Karpas-422 (cell line): ENCODE data around the gene CAMKMT. TPM values are rescaled to one million over a fixed set of nuclear protein-coding genes. Genes with fewer than 3 reads are reported as not detected.

Source experiments
- DNase-seq: peaks from one replicate; pipeline ENCODE4 v3.0.0-alpha.2; 2015
- H2AFZ ChIP-seq: fragments of 200-600 bp; sonication (generic); 2 replicates; pipeline ENCODE4 v1.6.1; 2014; ENCODE audit warnings: antibody characterized with exemption, low read length, mixed read lengths
- H3K27ac ChIP-seq: fragments of 200-600 bp; sonication (generic); 2 replicates; pipeline ENCODE4 v1.5.1; 2014; ENCODE audit warnings: mild to moderate bottlenecking, low read length, moderate library complexity
- H3K27me3 ChIP-seq: fragments of 200-600 bp; sonication (generic); 2 replicates; pipeline ENCODE4 v1.6.1; 2014; ENCODE audit warnings: low read length, mixed read lengths
- H3K36me3 ChIP-seq: fragments of 200-600 bp; sonication (generic); 2 replicates; pipeline ENCODE4 v1.6.1; 2014; ENCODE audit warnings: low read length, mixed read lengths; ENCODE audit not compliant: insufficient read depth
- H3K4me1 ChIP-seq: fragments of 200-600 bp; sonication (generic); 2 replicates; pipeline ENCODE4 v1.6.1; 2014; ENCODE audit warnings: mild to moderate bottlenecking, low read length, mixed read lengths
- H3K4me2 ChIP-seq: fragments of 200-600 bp; sonication (generic); 2 replicates; pipeline ENCODE4 v1.6.1; 2014; ENCODE audit warnings: low read length, low read depth, mild to moderate bottlenecking; ENCODE audit not compliant: poor library complexity, severe bottlenecking
- H3K4me3 ChIP-seq: fragments of 200-600 bp; sonication (generic); 2 replicates; pipeline ENCODE4 v1.5.1; 2014; ENCODE audit warnings: mild to moderate bottlenecking, antibody characterized with exemption, low read length, mixed read lengths
- H3K79me2 ChIP-seq: fragments of 200-600 bp; sonication (generic); 2 replicates; pipeline ENCODE4 v1.6.1; 2014; ENCODE audit warnings: mild to moderate bottlenecking, low read length, mixed read lengths
- H3K9ac ChIP-seq: fragments of 200-600 bp; sonication (generic); 2 replicates; pipeline ENCODE4 v1.6.0; 2014; ENCODE audit warnings: low read length
- H3K9me2 ChIP-seq: fragments of 200-600 bp; sonication (generic), shearing (Covaris generic); replicated peaks from 2 replicates; pipeline ENCODE4 v1.6.0; 2014; ENCODE audit warnings: mild to moderate bottlenecking, low read length, moderate library complexity; ENCODE audit not compliant: insufficient read depth
- H3K9me3 ChIP-seq: fragments of 300-700, 200-600 bp; sonication (generic); 2 replicates; pipeline ENCODE4 v1.6.1; 2014; ENCODE audit warnings: low read length, mixed read lengths
- H4K20me1 ChIP-seq: fragments of 200-600 bp; sonication (generic); 2 replicates; pipeline ENCODE4 v1.6.1; 2014; ENCODE audit warnings: mild to moderate bottlenecking, antibody characterized with exemption, low read length, low read depth; ENCODE audit not compliant: insufficient read depth
- total RNA-seq: library from RNA; depleted of rRNA; stranded (reverse); fragments of >200 nt; shearing (Covaris generic); gene quantifications from 2 replicates; pipeline ENCODE4 v1.2.3, GENCODE V29; 2014; ENCODE audit warnings: low replicate concordance

Gene CAMKMT
- total RNA-seq, 1 experiment from 2014 or later = 30.8 TPM

GRCh38 chr2:44528595-44528994 lies 166.8 kb downstream of the CAMKMT start:
- no peaks in the 10 kb centered on the region for H3K36me3 ChIP-seq
- H3K4me1 ChIP-seq = no peaks in the 10 kb centered on the region
- no peaks in the 10 kb centered on the region for H3K9me3 ChIP-seq
- no peak overlapping the region for H3K9ac ChIP-seq
- no peaks in the 10 kb centered on the region for H3K9me2 ChIP-seq
- H3K4me2 ChIP-seq = no peak overlapping the region
- H2AFZ ChIP-seq = no peak overlapping the region
- H3K79me2 ChIP-seq = no peaks in the 10 kb centered on the region
- H3K27ac ChIP-seq = no peak overlapping the region
- no peaks in the 10 kb centered on the region for H3K27me3 ChIP-seq
- no peak overlapping the region for H3K4me3 ChIP-seq
- H4K20me1 ChIP-seq = peaks cover 7% of the 10 kb centered on the region; the same call in 1 of the 2 replicates
- DNase-seq = no peak

GRCh38 chr2:44529448-44529847 lies 167.7 kb downstream of the CAMKMT start:
- H2AFZ ChIP-seq = no peak overlapping the region
- no peaks in the 10 kb centered on the region for H3K36me3 ChIP-seq
- H3K9ac ChIP-seq = no peak overlapping the region
- H4K20me1 ChIP-seq = peaks cover 7% of the 10 kb centered on the region; the same call in 1 of the 2 replicates
- no peak overlapping the region for H3K27ac ChIP-seq
- H3K9me2 ChIP-seq = no peaks in the 10 kb centered on the region
- no peaks in the 10 kb centered on the region for H3K4me1 ChIP-seq
- H3K4me2 ChIP-seq = no peak overlapping the region
- H3K9me3 ChIP-seq = no peaks in the 10 kb centered on the region
- DNase-seq = no peak
- no peaks in the 10 kb centered on the region for H3K27me3 ChIP-seq
- no peaks in the 10 kb centered on the region for H3K79me2 ChIP-seq
- H3K4me3 ChIP-seq = no peak overlapping the region

- H3K36me3 ChIP-seq = no peaks in the 10 kb centered on the region
- H2AFZ ChIP-seq = no peak overlapping the region
- no peaks in the 10 kb centered on the region for H3K9me3 ChIP-seq
- H3K27me3 ChIP-seq = no peaks in the 10 kb centered on the region
- H3K4me3 ChIP-seq = no peak overlapping the region
- H3K4me2 ChIP-seq = no peak overlapping the region
- H4K20me1 ChIP-seq = peaks cover 7% of the 10 kb centered on the region; the same call in 1 of the 2 replicates
- no peaks in the 10 kb centered on the region for H3K79me2 ChIP-seq
- H3K4me1 ChIP-seq = no peaks in the 10 kb centered on the region
- no peak for DNase-seq
- no peak overlapping the region for H3K27ac ChIP-seq
- no peaks in the 10 kb centered on the region for H3K9me2 ChIP-seq
- no peak overlapping the region for H3K9ac ChIP-seq
Measured at GRCh38 chr2:44531289-44531688, 169.5 kb downstream of the CAMKMT start.

GRCh38 chr2:44532031-44532430 lies 170.3 kb downstream of the CAMKMT start:
- Histone ChIP-seq H3K27me3 (no peaks in the 10 kb centered on the region), H3K4me2 (no peak overlapping the region), H3K36me3 (no peaks in the 10 kb centered on the region), H3K9me2 (no peaks in the 10 kb centered on the region), H2AFZ (no peak overlapping the region), H3K4me3 (no peak overlapping the region), H3K79me2 (no peaks in the 10 kb centered on the region), H3K27ac (no peak overlapping the region), H4K20me1 (peaks cover 7% of the 10 kb centered on the region; the same call in 1 of the 2 replicates), H3K9ac (no peak overlapping the region), H3K4me1 (peaks cover 3% of the 10 kb centered on the region), H3K9me3 (no peaks in the 10 kb centered on the region)
- DNase-seq = no peak

GRCh38 chr2:44533508-44533907 lies 171.8 kb downstream of the CAMKMT start:
- no peaks in the 10 kb centered on the region for H3K36me3 ChIP-seq
- no peak for DNase-seq
- no peak overlapping the region for H2AFZ ChIP-seq
- H3K9ac ChIP-seq = no peak overlapping the region
- no peak overlapping the region for H3K27ac ChIP-seq
- H3K4me1 ChIP-seq = peaks cover 6% of the 10 kb centered on the region
- peaks cover 4% of the 10 kb centered on the region; the same call in 1 of the 2 replicates for H4K20me1 ChIP-seq
- no peak overlapping the region for H3K4me3 ChIP-seq
- H3K27me3 ChIP-seq = no peaks in the 10 kb centered on the region
- H3K9me2 ChIP-seq = no peaks in the 10 kb centered on the region
- H3K4me2 ChIP-seq = no peak overlapping the region
- H3K9me3 ChIP-seq = no peaks in the 10 kb centered on the region
- no peaks in the 10 kb centered on the region for H3K79me2 ChIP-seq

- H3K9me3 ChIP-seq = no peaks in the 10 kb centered on the region
- no peaks in the 10 kb centered on the region for H3K9me2 ChIP-seq
- H3K27ac ChIP-seq = no peak overlapping the region
Measured at GRCh38 chr2:44535376-44535775, 173.6 kb downstream of the CAMKMT start.

GRCh38 chr2:44537264-44537663 lies 175.5 kb downstream of the CAMKMT start:
- Histone ChIP-seq H2AFZ (no peak overlapping the region), H3K4me2 (no peak overlapping the region), H3K27me3 (no peaks in the 10 kb centered on the region), H3K4me1 (peaks cover 6% of the 10 kb centered on the region), H3K4me3 (no peak overlapping the region), H3K79me2 (no peaks in the 10 kb centered on the region), H3K9me2 (no peaks in the 10 kb centered on the region), H3K27ac (no peak overlapping the region), H3K36me3 (no peaks in the 10 kb centered on the region), H4K20me1 (no peaks in the 10 kb centered on the region), H3K9me3 (no peaks in the 10 kb centered on the region), H3K9ac (no peak overlapping the region)
- no peak for DNase-seq

More at GRCh38 chr2:44535376-44535775, 173.6 kb downstream of the CAMKMT start:
- peaks cover 6% of the 10 kb centered on the region for H3K4me1 ChIP-seq
- H3K27me3 ChIP-seq = no peaks in the 10 kb centered on the region
- no peaks in the 10 kb centered on the region for H3K79me2 ChIP-seq
- H2AFZ ChIP-seq = no peak overlapping the region
- peaks cover 4% of the 10 kb centered on the region; the same call in 1 of the 2 replicates for H4K20me1 ChIP-seq
- H3K4me3 ChIP-seq = no peak overlapping the region
- no peaks in the 10 kb centered on the region for H3K36me3 ChIP-seq
- DNase-seq = no peak
- no peak overlapping the region for H3K9ac ChIP-seq
- H3K4me2 ChIP-seq = no peak overlapping the region

GRCh38 chr2:44542520-44542919 lies 180.8 kb downstream of the CAMKMT start:
- no peaks in the 10 kb centered on the region for H3K9me3 ChIP-seq
- H3K27me3 ChIP-seq = no peaks in the 10 kb centered on the region
- H3K4me2 ChIP-seq = no peak overlapping the region
- no peak overlapping the region for H3K27ac ChIP-seq
- no peak for DNase-seq
- H3K36me3 ChIP-seq = no peaks in the 10 kb centered on the region
- H4K20me1 ChIP-seq = peaks cover 8% of the 10 kb centered on the region; the same call in 1 of the 2 replicates
- no peaks in the 10 kb centered on the region for H3K9me2 ChIP-seq
- no peaks in the 10 kb centered on the region for H3K4me1 ChIP-seq
- no peak overlapping the region for H3K9ac ChIP-seq
- H3K79me2 ChIP-seq = no peaks in the 10 kb centered on the region
- H3K4me3 ChIP-seq = no peak overlapping the region
- H2AFZ ChIP-seq = no peak overlapping the region
